ENCODE measurements around the gene RPUSD2. TPM values are rescaled to one million over a fixed set of nuclear protein-coding genes. Genes with fewer than 3 reads are reported as not detected.
"Not testable (repeated sequence)": the region's sequence is repeated elsewhere in the genome, so short reads cannot be mapped to it uniquely, and the experiment has no call there.

Gene RPUSD2
- total and polyA plus RNA-seq, 12 donors: 5.7 to 20.7 (median 11.8) TPM

GRCh38 chr15:40564591-40565332, 4.3 kb upstream of the RPUSD2 start, which contains the start of gene CCDC32:
Gene CCDC32 (minus strand): TSS chr15:40565042. CDS start chr15:40563015, 2,027 bp downstream.
- DNase-seq: peak; percentile 97 to 100 (median 99)
- H3K27me3 ChIP-seq: no peaks in the 10 kb centered on the region
- no peaks in the 10 kb centered on the region for H3K9me3 ChIP-seq (replicated peaks in 1 of 3)
- WGBS, 4 donors: 0% methylated on average over 19 to 40 of the region's 40 CpGs
- H3K36me3 ChIP-seq (replicated peaks in 1 of 2): no peaks in the 10 kb centered on the region
- peak; percentile 74 to 94 for TF ChIP-seq POLR2A (IDR thresholded peaks at IDR 0.05)
- TF ChIP-seq CTCF (IDR thresholded peaks at IDR 0.05): no peak
- intact Hi-C loops (cut with DNase I): no loop called here
- H3K27ac ChIP-seq: peak within 1 kb of the TSS; percentile 82 to 94 (median 93)
- H3K4me1 ChIP-seq (replicated peaks in 1 of 2): peaks cover 6 to 31% of the 10 kb centered on the region in 2 donors
- peak within 1 kb of the TSS; percentile 33 to 81 (median 64) for H3K4me3 ChIP-seq

DNA sequence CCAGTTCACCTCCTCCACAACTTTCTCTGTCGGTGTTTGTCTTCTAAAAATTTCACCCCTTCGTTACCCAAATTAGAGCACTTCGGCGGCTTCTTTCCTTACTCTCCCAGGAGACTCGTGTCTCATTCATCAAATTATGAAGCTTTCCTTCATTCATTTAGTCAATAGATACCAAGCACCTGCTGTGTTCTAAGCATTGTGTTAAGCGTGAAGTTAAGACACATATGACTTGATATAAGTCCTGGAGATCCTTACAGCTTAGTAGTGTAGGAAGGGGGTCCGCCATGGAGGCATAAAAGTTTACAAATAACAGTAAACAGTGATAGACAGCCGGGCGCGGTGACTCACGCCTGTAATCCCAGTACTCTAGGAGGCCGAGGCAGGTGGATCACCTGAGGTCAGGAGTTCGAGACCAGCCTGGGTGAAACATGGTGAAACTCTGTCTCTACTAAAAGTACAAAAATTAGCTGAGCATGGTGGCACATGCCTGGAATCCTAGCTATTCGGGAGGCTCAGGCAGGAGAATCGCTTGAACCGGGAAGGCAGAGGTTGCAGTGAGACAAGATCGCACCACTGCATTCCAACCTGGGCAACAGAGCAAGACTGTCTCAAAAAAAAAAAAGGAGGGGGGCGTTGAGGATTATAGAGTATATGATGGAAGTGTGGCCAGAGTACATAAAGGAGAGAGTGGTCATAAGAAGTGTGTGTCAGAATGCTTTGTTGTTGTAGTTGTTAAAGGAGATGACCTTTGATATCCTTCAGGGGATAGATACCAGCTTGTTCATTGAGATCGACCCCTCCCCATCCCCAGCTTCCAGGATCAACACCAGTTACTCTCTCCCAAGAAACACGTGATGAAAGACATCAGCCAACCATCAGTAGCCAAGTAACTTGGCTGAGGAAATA, 3.5 kb upstream of the RPUSD2 start:
- H3K4me1 ChIP-seq (replicated peaks in 1 of 2): peaks cover 14 to 39% of the 10 kb centered on the region in 2 donors
- no peaks in the 10 kb centered on the region for H3K9me3 ChIP-seq (replicated peaks in 1 of 3)
- intact Hi-C loops (cut with DNase I): no loop called here
- DNase-seq: no peak
- H3K4me3 ChIP-seq: peak overlapping the region in 1 of 4 donors; percentile 71
- no peaks in the 10 kb centered on the region for H3K27me3 ChIP-seq
- H3K36me3 ChIP-seq (replicated peaks in 1 of 2): no peaks in the 10 kb centered on the region
- peak overlapping the region in 2 of 5 donors; percentile 93 to 94 for H3K27ac ChIP-seq
- WGBS, 4 donors: 40 to 53% (median 46%) methylated on average over 17 to 18 of the region's 20 CpGs
- TF ChIP-seq POLR2A (IDR thresholded peaks at IDR 0.05) (no peak), CTCF (IDR thresholded peaks at IDR 0.05) (no peak)

- intact Hi-C loops (cut with DNase I): no loop called here
- Histone ChIP-seq H3K4me3 (no peak overlapping the region), H3K9me3 (replicated peaks in 1 of 3) (no peaks in the 10 kb centered on the region), H3K27me3 (no peaks in the 10 kb centered on the region), H3K27ac (no peak overlapping the region), H3K36me3 (replicated peaks in 1 of 2) (no peaks in the 10 kb centered on the region), H3K4me1 (replicated peaks in 1 of 2) (peaks cover 14 to 38% of the 10 kb centered on the region in 2 donors)
- no peak for DNase-seq
- 23 to 37% (median 29%) methylated on average over 3 to 7 of the region's 7 CpGs for WGBS, 4 donors
- TF ChIP-seq CTCF (IDR thresholded peaks at IDR 0.05): no peak
- TF ChIP-seq POLR2A (IDR thresholded peaks at IDR 0.05): no peak
Observed at GRCh38 chr15:40567111-40567510, 2.0 kb upstream of the RPUSD2 start.

GRCh38 chr15:40575113-40575512, 6.0 kb downstream of the RPUSD2 start:
- no peaks in the 10 kb centered on the region for H3K27me3 ChIP-seq
- peaks cover 0 to 19% of the 10 kb centered on the region in 2 donors for H3K36me3 ChIP-seq (replicated peaks in 1 of 2)
- H3K9me3 ChIP-seq (replicated peaks in 1 of 3): no peaks in the 10 kb centered on the region
- no peak overlapping the region for H3K4me3 ChIP-seq
- TF ChIP-seq CTCF (IDR thresholded peaks at IDR 0.05): no peak
- TF ChIP-seq POLR2A (IDR thresholded peaks at IDR 0.05): no peak
- no peak for DNase-seq
- peaks cover 5 to 7% of the 10 kb centered on the region in 2 donors for H3K4me1 ChIP-seq (replicated peaks in 1 of 2)
- intact Hi-C loops (cut with DNase I): no loop called here
- H3K27ac ChIP-seq: no peak overlapping the region

DNA sequence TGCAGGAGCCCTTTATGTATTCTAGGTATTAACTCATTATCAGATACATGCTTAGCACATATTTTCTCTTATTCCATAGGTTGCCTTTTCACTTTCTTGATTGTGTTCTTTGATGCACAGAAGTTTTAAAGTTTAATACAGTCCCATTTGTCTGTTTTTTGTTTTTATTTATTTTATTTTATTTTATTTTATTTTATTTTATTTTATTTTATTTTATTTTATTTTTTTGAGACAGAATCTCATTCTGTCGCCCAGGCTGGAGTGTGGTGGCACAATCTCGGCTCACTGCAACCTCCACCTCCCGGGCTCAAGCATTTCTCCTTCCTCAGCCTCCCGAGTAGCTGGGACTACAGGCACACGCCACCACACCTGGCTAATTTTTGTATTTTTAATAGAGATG, 7.8 kb downstream of the RPUSD2 start:
- 94 to 99% (median 99%) methylated on average over 5 of the region's 5 CpGs for WGBS, 4 donors
- intact Hi-C loops (cut with DNase I): not testable (repeated sequence)

More for the DNA sequence above, 7.8 kb downstream of the RPUSD2 start:
- not testable (repeated sequence) for H3K4me1 ChIP-seq (replicated peaks in 1 of 2); DNase-seq; H3K4me3 ChIP-seq; H3K9me3 ChIP-seq (replicated peaks in 1 of 3); H3K27ac ChIP-seq; H3K27me3 ChIP-seq
- H3K36me3 ChIP-seq (replicated peaks in 1 of 2): peaks cover 0 to 19% of the 10 kb centered on the region in 2 donors
